GM08714 (cell line): Measurements from ENCODE around the gene TRNP1.

Source experiments
- H3K4me3 ChIP-seq: fragments of 200-500 bp; sonication (Bioruptor generic); 2 replicates; pipeline ENCODE4 v1.5.1; 2014; ENCODE audit warnings: mild to moderate bottlenecking, low read length, inconsistent platforms
- ZNF274 ChIP-seq: IDR thresholded peaks from 2 replicates; pipeline ENCODE4 v1.6.1; 2012; ENCODE audit warnings: mild to moderate bottlenecking, low read depth, low read length

Gene TRNP1

DNA sequence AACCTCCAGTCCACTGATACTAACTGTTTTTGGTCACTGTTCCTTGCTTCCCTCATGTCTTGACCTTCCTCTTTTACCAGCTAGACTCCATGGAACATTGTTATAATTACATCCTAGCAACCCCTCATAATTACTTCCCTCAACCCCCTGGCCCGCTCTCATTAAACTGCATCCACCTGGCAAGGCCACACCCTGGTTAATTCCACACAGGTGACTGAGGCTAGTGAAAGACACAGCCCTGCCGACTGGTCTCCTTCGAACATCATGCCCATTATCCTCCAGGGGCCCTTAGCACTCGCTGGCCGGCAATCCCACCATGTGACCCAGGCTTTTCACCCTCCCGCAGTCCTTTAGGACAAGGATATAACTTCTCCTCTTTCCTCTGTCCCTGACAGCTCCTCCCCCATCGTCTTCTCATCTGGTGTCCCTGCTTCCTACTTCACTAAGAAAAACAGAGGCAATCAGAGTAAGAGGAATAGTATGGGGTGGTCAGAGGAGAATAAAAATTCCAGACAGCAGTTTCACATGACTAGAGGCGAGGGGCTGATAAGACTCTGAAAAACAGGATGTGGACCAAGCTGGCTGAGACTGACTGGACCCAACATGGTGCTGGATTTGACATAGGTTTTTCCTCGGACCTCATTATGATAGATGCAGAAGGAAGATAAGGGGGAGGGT is 28.0 kb downstream of the TRNP1 start:
- TF ChIP-seq ZNF274: no peak
- no peak overlapping the region for H3K4me3 ChIP-seq

DNA sequence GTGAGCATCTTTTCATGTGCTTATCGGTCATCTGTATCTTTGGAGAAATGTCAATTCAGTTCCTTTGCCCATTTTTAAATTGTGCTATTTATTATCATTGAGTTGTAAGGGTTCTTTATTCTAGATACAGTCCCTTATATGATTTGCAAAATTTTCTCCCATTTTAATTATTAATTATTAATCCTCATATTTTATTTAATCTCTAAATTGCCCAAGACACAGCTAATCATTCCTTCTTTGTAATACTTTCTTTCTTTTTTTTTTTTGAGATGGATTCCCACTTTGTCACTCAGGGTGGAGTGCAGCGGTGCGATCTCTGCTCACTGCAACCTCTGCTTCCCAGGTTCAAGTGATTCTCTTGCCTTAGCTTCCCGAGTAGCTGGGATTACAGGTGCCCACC is 32.2 kb downstream of the TRNP1 start:
- TF ChIP-seq ZNF274: no peak
- no peak overlapping the region for H3K4me3 ChIP-seq

DNA sequence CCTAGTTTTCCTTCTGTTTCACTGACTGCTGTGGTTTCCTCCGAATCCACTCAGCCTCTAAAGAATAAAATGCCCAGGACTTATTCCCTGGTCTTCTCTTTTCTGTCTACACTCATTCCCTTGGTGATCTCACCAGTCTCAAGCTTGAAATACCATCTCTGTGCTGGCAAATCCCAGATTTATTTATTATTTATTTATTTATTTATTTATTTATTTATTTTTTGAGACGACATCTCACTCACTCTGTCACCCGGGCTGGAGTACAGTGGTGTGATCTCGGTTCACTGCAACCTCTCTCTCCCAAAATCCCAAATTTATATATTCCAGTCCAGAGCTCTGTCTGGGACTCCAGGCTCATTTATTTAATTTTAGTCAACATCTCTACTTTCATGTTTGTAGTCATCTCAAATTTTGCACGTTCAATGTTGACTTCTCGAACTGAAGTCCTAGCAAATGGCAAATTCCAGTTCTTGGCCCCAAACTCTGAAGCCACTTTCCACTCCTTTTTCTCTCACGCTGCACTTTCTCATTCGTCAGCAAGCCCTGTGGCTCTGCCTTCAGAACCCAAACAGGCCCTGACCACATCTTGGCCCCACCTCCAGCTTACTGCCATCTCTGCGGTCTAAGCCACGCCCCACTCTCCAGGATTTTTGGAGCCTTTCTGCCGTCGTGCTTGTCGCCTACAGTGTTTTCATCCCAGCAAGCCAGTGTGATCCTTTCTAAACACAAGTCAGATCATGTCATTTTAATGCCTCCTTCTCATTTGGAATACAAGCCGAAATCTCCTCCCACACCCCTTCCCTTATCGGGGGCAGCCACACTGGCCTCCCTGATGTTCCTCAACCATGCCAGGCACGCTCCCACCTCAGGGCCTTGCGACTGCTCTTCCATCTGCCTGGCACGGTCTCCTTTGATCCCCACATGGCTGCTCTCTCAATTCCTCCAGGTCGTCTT is 33.4 kb downstream of the TRNP1 start:
- no peak overlapping the region for H3K4me3 ChIP-seq
- TF ChIP-seq ZNF274: no peak

DNA sequence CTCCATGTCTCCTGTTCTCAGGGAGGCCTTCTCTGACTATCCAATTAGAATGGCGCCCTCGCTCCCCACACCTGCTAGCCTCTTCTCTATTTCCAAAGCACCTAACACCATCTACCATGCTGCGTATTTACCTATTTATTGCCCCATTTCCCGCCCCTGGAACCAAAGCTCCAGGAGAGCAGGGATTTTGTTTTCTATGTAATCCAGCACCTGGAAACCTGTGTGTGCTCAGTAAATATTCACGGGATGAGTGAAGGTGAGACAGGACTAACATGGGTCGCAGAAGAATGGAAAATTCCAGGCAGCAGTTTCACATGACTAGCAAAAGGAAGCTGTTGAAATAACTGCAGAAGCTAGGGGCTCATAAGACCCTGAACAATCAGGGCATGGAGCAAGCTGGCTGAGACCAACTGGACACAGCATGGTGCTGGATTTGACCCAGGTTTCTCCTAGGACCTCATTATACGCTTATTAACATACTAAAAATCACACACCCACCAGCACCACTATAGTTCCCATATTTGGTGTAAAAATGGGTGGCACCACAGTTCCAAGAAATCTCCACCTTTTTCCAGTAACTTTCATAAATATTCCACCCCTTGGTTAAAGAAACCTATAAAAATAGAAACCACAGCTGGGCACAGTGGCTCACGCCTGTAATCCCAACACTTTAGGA is 34.2 kb downstream of the TRNP1 start:
- TF ChIP-seq ZNF274: no peak
- H3K4me3 ChIP-seq: no peak overlapping the region

DNA sequence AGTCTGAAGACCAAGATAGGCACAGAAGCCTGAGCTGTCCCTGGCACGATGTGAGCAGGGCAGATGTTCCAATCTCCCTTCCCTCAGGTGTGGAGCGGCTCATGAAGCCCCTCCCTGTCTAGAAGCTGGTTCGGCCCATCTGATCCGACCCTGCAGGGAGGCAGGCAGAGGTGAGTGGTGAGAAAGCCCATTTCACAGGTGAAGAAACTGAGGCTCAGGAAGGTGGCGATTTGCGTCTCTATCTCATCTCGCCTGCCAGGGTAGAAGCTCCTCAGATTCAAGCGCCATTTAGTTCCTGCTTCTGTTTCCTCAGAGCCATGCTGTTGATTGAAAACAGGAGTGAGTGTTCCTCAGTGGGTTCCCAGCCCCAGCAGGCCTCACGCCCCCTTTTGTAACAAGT is 36.0 kb downstream of the TRNP1 start:
- TF ChIP-seq ZNF274: no peak
- H3K4me3 ChIP-seq: no peak overlapping the region

DNA sequence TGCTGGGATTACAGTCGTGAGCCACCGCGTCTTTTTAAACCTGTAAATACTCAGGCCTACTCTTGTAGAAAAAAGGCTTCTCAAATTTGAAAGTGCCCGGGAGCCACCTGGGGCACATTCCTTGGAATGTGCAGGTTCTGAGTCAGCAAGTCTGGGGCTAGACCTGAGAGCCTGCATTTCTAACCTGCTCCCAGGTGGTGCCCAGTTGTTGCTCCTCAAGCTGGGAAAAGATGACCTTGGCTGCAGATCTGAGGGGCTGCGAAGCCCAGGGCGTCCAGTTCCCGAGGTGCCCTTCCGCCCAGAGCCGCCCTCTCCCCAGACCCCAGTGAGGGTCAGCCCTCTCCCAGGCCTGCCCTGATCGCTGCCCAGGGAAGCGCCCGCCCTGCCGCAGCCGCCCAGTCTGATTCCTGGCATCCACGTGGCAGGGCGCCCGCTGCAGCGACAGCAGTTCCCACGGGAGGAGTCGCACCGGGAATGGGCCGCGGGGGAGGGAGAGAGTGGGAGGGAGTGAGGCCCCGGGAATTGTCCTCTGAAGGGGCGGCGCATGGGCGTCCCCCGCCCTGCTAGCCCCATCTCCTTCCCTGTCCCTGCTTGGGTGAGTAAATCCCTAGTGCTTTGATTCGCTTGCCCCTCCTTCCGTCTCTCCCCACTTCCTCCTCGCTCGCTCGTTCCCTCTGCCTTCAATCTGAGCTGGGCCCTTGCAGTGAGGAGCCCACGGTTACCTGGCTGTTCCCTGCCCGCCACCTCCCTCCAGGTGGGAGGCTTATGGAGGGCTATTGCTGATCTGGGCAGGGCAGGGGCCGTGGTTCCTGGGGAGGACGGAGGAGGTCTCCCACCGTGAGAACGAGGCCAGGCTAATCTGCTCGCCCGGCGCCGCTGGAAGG is 38.0 kb downstream of the TRNP1 start:
- no peak for TF ChIP-seq ZNF274
- H3K4me3 ChIP-seq: no peak overlapping the region

DNA sequence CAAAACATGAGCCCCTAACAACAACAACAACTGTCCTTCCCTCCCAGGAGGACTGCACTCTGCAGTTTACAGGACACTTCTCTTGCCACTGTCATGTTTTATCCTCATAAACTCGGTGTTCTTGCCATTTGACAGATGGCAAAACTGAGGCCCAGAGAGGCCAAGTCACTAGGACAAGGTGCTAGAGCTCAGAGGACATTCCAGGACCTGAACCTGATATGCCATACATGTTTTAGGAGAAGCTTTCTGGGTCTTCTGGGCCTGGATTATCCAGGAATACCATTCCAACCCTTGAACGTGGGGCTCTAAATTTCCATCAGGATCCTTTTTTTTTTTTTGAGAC is 38.6 kb downstream of the TRNP1 start:
- H3K4me3 ChIP-seq: no peak overlapping the region

DNA sequence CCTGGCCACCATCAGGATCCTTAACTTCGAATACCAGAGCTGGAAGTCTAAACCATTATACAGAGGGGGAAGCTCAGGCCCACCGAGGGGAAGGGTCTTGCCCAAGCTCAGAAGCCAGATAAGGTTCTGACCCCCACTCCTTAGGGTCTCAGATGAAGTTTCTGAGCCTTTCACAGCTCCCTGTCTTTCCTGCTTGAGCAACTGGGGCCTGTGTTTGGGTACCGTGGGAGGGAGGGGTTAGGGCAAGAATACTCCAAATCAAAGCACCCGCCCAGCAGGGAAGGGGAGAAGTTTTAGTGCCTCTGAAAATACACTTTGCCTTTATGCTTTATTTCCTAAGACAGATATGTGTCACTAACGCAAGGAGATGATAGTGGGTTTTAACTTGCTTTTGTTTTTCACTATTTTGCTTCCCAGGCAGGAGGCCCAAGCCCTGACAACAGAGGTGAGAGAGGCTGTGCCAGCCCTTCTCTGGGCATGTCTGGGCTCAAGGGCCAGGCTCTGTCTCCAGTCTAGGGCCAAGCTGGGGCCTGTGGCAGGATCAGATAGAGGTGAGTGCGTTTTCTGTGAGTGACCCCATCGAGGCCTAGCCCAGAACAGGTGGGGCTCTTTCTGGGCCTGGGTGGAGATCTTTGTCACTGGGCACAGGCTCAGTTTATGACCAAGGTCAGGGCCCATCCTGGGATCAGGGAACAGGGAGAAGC is 39.7 kb downstream of the TRNP1 start:
- no peak for TF ChIP-seq ZNF274
- no peak overlapping the region for H3K4me3 ChIP-seq

More for the DNA sequence above, 38.6 kb downstream of the TRNP1 start:
- TF ChIP-seq ZNF274: no peak

DNA sequence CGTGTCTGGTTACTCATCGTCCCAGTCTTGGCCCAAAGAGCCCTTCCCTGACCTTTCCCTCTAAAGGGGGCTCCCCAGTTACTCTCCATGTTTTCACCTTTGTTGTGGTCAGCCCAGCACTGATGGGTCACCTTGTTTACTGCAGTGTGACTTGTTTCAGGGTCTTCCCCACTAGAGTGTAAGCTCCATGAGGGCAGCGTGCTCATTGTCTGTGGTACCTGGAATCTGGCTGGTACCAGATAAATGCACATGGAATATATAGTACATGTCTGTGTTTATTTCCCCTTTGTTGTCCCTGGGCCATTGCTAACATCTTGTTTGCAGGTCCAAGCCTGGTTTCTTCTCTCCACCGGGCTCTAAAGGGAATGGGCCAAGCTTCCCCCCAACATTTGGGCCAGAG is 41.9 kb downstream of the TRNP1 start:
- TF ChIP-seq ZNF274: no peak
- no peak overlapping the region for H3K4me3 ChIP-seq

DNA sequence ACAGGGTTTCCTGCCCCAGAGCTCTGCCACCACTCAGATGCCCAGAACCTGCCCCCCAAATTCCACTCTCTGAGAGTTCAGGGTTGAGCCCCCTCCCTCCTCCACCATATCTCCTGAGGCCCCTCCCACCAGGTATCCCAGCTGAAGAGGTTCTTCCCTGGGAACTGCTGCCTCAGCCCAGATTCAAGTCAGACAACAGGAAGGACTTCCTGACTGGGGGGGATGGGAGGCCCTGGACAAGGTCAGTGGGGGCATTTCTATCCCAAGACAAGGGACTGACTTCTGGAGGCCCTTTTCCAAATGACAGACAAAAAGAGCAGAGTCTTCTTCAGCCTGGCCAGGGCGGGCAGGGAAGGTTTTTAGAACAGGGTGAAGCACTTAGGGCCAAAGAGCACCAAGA is 43.2 kb downstream of the TRNP1 start:
- TF ChIP-seq ZNF274: no peak
- H3K4me3 ChIP-seq: no peak overlapping the region

DNA sequence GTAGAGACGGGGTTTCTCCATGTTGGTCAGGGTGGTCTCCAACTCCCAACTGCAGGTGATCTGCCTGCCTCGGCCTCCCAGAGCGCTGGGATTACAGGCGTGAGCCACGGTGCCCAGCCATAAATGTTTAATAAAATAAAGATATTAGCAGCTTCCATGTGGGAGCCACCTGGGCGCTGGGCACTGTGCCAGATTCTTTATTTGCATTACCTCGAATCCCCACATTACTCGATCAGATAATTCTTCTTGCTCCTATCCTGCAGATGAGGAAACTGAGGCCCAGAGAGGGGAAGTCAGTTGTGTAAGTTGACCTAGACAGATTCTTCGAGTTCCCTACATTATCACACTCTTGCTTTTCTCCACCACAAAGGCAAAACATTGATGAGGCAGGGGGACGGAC is 44.0 kb downstream of the TRNP1 start:
- no peak for TF ChIP-seq ZNF274
- no peak overlapping the region for H3K4me3 ChIP-seq

DNA sequence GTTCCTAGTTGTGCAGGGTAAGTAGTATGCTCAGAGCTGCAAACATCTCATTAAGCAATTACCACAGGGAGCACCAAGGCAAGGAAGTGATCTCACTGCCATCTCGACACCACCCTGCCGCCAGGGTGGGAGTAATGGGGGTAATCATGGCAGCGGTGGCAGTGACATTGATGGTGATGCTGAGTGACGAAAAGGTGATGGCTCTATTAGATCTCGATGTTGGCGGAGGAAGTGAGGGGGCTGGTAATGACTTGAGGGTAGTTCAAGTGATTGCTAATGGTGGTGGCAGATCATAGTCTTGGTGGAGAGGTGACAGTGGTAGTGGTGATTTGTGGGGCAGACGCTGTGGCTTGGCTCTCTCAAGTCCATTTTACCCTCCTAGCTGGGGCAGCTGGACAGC is 44.5 kb downstream of the TRNP1 start:
- no peak overlapping the region for H3K4me3 ChIP-seq
- TF ChIP-seq ZNF274: no peak

DNA sequence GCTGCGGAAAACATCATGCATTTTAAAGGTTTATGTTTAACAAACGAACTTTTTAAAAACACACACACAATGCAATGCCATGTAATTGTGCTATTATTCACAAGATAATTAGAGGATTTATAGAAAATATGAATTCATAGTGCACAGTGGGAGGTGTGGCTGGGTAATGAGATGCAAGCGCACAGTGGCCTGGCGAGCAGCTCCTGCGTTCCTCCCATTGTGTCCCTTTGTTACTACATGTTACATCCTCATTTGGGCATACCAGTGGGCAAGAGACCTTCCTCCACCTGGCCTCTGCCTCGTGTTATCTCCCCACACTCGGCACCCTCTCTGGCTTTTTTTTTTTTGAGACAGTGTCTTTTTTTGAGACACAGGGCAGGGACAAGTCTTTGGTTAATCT is 49.2 kb downstream of the TRNP1 start:
- TF ChIP-seq ZNF274: no peak
- H3K4me3 ChIP-seq: no peak overlapping the region

DNA sequence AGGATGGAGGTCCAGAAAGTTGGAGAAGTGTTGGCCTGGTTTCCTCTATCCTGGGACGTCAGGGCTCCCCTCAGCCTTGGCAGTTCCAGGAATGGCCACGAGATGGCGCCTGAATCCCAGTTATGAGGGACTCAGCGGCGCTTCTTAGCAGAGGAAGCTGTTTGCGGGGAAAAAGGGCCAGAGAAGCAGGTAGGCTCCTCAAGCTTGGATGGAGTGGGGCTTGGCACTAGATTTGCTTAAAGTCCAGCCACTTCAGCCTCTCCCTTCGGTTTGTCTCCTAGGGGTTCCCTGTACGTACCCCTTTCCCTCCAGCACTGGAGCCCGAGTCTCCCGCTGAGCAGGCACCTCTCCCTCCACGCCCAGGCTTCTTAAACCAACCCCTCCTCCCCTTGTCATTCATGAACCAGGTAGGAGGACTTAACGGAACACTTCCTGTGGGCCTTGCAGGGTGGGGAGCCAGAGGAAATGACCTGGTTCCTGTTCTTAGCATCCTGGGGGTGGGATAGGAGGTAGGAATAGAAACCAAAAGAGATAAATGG is 51.2 kb downstream of the TRNP1 start:
- H3K4me3 ChIP-seq: no peak overlapping the region
- TF ChIP-seq ZNF274: no peak
